AG09309 (cell line): ENCODE data around the gene ARHGAP22.

Source experiments
- DNase-seq: peaks from one replicate; pipeline ENCODE4 v3.0.0-alpha.2; 2010; ENCODE audit warnings: low read depth
- H3K4me3 ChIP-seq: 2 replicates; pipeline ENCODE4 v1.5.1; 2011; ENCODE audit warnings: mild to moderate bottlenecking, low read depth, low read length, moderate library complexity; ENCODE audit not compliant: control insufficient read depth
- TF ChIP-seq, protein P1 (sequence below): IDR thresholded peaks from 2 replicates; pipeline ENCODE4 v1.5.1; 2011; ENCODE audit warnings: mild to moderate bottlenecking, low read depth, low read length, inconsistent platforms; ENCODE audit not compliant: insufficient read depth, control insufficient read depth; ENCODE audit errors: missing control alignments

The ARHGAP22 gene

DNA sequence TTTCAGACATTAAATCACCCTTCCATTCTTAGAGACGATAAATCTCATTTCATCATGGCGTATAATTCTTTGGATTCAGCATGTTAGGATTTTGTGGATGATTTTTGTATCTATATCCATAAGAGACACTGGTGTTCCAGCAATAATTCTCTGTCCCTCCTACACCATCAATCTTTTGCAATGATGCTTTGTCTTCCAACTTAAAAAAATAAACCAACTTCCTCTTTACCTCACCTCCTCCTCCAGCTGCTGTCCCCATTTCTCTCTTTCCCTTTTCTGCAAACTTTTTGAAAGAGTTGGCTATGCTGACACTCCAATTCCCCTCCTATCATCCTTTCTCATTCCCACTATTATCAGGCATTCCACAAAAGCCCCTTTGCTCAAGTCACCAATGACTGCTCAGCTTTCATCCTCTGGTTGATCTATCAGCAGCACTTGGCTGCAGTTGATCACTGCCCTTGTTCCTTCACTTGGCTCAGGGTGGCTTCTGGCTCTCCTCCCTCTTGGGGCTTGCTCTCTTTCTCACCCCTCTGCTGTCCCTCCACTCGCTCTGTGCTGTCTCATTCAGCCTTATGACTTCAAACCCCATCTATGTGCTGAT is 130.0 kb downstream of the ARHGAP22 start:
- TF ChIP-seq, protein P1, sequence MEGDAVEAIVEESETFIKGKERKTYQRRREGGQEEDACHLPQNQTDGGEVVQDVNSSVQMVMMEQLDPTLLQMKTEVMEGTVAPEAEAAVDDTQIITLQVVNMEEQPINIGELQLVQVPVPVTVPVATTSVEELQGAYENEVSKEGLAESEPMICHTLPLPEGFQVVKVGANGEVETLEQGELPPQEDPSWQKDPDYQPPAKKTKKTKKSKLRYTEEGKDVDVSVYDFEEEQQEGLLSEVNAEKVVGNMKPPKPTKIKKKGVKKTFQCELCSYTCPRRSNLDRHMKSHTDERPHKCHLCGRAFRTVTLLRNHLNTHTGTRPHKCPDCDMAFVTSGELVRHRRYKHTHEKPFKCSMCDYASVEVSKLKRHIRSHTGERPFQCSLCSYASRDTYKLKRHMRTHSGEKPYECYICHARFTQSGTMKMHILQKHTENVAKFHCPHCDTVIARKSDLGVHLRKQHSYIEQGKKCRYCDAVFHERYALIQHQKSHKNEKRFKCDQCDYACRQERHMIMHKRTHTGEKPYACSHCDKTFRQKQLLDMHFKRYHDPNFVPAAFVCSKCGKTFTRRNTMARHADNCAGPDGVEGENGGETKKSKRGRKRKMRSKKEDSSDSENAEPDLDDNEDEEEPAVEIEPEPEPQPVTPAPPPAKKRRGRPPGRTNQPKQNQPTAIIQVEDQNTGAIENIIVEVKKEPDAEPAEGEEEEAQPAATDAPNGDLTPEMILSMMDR, result no peak
- no peak for DNase-seq
- H3K4me3 ChIP-seq, result no peak overlapping the region

DNA sequence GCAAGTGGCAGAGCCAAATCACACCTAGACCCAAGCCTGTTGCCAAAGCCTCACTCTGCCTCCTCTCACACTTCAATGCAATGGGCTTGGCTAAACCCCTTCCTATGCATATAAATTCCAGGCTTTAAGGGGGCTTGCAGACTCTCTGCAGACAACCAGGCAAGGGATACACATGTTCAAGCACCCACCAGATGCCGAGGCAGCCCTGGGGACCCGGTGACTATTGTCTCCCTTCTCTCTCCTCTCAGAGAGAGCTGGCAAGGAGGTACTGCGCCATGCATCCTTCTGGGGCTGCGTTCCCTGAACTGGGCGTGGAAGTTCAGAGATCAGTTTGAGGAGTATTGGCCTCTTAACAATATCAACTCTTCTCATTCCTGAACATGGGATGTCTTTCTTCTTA is 131.2 kb downstream of the ARHGAP22 start:
- H3K4me3 ChIP-seq, result no peak overlapping the region

DNA sequence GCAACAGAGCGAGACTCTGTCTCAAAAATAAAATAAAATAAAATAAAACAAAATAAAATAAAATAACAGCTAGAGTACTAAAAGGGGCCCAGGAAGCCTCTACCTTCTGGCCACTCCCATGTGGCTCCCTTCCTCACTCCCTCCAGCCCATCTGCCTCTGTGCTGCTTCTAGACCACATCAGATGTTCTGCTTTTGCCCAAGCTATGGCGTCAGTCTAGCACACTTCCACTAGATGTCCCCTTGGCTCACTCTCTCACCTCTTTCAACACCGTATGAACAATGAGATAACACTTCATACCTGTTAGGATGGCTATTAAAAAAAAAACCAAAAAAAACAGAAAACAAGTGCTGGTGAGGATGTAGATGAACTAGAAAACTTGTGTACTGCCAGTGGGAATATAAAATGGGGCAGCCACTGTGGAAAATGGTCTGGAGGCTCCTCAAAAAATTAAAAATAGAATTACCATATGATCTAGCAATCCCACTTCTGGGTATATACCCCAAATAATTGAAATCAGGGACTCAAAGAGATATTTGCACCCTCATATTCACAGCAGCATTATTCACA is 132.3 kb downstream of the ARHGAP22 start:
- no peak for DNase-seq
- H3K4me3 ChIP-seq, result no peak overlapping the region
- TF ChIP-seq, protein P1, result no peak

More for the DNA sequence above, 131.2 kb downstream of the ARHGAP22 start:
- TF ChIP-seq, protein P1, result no peak
- no peak for DNase-seq

DNA sequence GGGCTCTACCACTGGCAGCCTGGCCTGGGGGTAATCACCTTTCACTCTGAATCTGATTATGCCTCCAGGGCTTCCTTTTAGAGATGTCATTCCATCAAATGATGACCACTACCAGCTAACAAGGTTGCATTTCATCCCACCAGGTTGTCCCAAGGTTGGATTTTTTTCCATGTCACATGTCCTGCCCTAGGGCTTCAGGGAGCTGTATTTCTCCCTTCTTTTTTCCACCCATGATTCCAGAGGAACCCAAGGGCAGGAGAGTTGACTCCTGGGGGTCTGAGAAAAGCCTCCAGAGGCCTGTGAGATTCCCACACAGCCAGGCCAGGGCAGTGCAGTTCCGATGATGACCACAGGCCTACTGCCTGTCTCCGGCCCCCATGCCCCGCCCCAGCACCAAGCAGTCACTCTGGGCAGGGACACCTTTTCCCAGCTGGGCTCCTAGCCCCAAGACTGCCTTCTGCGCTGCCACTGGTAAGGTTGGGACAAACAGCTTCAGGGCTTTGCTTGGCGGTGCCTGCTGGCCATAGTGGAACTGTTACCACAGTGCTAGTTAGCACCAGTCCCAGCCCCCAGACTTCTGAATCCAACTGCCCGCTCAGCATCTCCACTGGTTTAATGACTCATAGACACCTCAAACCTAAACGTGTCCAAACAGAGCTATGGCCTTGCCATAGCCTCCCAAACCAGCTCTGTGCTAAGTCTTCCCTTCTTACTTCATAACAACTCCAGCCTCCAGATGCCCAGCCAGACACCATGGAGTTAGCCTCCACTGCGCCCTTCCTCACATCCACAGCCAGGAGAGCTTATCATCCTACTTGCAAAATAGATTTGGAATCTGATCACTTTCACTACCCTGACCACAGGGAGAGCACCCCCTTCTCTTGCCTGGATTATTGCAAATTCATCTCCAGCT is 133.7 kb downstream of the ARHGAP22 start:
- no peak overlapping the region for H3K4me3 ChIP-seq
- TF ChIP-seq, protein P1, result no peak
- peak; percentile 3 for DNase-seq

DNA sequence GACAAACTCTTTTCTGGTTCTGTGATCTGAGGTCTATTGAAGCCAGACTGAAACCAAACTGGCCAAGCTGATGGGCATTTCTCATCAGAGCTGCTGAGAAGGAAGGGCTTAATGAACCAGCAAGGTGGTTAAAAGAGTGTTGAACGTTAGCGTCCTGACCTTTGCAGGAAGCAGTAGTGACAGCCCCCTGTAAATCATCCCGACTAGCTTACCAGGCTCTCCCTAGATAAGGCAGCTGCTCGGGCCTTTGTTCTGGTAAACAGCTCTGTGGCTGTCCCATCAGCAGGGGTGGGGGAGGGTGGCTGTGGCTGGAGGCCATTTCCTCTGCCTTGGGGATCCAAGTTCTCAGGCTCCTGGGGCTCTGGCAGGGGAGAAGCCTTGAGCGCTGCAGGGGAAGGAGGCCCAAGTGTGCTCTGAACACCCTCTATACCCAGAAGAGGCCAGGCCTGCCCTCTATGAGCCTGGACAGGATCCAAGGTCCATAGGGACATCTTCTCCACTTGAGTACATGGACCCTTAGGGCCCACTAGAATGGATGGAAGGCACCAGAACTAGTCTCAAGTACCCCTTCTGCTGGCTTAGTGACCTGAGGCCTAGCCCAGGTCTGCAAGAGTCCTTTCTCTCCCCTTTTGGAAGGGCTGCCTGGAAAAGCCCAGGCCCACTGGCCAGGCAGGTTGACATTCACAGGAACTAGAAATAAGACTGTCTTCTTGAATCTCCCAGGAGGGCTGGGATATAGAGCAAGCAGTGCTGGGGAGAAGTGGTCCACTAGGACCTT is 134.6 kb downstream of the ARHGAP22 start:
- TF ChIP-seq, protein P1, result no peak
- H3K4me3 ChIP-seq, result no peak overlapping the region
- no peak for DNase-seq

DNA sequence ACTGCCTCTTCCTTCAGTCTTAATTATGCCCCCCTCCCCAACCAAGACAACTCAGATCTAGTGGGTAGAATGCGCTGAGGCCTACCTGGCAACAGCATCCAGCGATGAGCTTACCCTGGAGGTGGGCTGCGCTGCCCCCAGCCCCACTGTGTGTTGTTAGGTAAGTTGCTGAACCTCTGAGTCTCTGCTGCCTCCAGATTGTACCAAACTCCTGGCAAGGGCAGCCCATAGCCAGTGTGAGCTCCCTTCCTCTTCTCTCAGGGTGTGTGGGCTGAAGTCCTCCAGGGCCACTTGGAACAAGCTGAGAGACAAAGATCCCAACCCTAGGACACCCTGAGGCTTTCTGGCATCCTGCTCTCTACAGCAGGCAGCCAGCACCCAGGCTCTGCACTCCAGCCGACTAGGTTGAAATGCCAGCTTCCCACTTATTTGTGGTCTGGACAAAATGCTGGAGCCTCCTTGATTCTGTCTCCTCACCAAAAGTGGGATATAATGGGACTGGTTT is 135.3 kb downstream of the ARHGAP22 start:
- DNase-seq, result no peak
- no peak overlapping the region for H3K4me3 ChIP-seq
- TF ChIP-seq, protein P1, result no peak
